ENCODE measurements around the gene TMEM212. TPM values are rescaled to one million over a fixed set of nuclear protein-coding genes. Genes with fewer than 3 reads are reported as not detected.

The TMEM212 gene
- total RNA-seq, 1 donor from 2014 or later, result not detected

GRCh38 chr3:171829841-171830517 is 13.2 kb upstream of the TMEM212 start:
- ATAC-seq (peak; percentile 91), DNase-seq (ENCODE audit: missing footprints) (peak; percentile 92)
- intact Hi-C loops (cut with DNase I), result loop anchor here (5.0 to 10.0 kb wide), 3 partner anchors 183 to 485 kb away; no protein-coding TSS in a partner anchor

GRCh38 chr3:171830518-171830875 is 12.7 kb upstream of the TMEM212 start:
- DNase-seq (ENCODE audit: missing footprints) (no peak), ATAC-seq (no peak)
- intact Hi-C loops (cut with DNase I), result loop anchor here (5.0 to 10.0 kb wide), 3 partner anchors 183 to 484 kb away; no protein-coding TSS in a partner anchor

DNA sequence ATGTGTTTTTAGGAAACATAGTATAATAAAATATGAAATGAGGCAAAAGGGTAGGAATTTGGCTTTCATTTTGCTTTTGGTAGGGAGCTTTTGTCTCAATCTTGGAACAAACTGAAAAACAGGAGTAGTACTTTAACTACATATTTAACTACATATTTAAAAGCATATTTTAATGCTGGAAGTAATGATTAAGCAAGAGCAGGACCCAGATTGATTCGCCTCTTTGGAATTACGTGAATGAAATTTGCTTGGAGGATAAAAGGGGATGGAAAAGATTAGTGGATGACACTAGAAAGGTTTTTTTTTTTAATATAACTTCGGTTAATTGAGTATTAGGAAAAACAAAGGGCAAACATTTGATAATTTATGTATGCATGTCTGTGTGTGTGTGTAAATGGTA is 11.2 kb upstream of the TMEM212 start:
- no peak for ATAC-seq
- no peak for DNase-seq (ENCODE audit: missing footprints)
- intact Hi-C loops (cut with DNase I), result loop anchor here (5.0 to 10.0 kb wide), 3 partner anchors 185 to 483 kb away; no protein-coding TSS in a partner anchor

DNA sequence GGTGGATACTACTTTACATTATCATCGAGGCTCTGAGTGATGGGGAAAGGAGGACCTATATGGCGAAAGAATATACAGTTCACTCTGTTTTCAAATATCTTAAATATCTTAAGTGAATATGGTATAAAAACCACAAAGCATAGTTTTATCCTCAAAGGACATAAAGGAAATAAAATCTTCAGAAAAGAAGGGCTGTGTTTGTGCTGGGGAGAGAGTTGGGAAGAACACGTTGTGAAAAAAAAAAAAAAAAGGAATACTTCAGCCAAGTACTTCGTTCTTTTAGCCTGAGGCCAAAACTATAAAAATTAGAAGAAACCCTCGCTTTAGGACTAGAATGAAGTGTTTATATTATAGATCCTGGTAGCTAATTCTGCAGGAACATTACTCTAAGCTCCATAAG is 10.2 kb upstream of the TMEM212 start:
- ATAC-seq (no peak), DNase-seq (ENCODE audit: missing footprints) (no peak)
- intact Hi-C loops (cut with DNase I), result loop anchor here (5.0 to 10.0 kb wide), 3 partner anchors 186 to 482 kb away; no protein-coding TSS in a partner anchor

DNA sequence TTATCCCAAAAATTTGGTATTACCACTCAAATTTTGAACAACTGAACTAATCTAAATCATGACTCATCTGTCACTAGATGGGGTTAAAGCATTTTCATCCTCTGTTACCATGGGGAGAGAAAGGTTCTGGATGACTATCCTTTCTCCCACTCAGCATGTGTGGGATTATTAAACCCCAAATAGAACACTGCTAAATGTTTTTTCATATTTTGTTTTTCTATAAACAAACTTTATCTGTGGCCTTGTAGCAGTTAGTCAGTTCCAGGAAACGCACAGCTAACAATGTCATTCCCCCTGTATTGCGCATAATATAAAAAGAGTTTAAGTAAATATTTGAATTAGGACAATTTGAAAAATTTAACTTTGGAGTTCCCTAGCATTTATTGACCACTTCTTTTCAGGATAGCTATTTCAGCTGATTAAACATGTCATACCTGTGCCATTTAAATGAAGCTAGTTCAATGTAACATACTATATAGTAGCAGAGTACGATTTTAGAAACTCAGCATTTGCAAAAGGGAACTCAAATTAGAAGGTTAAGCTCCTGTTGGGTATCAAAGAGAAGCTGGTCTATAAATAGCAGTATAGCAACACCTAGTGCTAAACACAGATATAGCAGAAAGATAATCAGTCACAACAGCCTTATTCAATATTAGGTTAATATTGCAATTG is 9.2 kb upstream of the TMEM212 start:
- intact Hi-C loops (cut with DNase I), result loop anchor here (5.0 to 10.0 kb wide), 3 partner anchors 187 to 481 kb away; no protein-coding TSS in a partner anchor
- ATAC-seq, result no peak
- DNase-seq (ENCODE audit: missing footprints), result no peak

GRCh38 chr3:171834461-171834801 is 8.7 kb upstream of the TMEM212 start:
- no peak for ATAC-seq
- intact Hi-C loops (cut with DNase I), result loop anchor here (5.0 to 10.0 kb wide), 3 partner anchors 187 to 480 kb away; no protein-coding TSS in a partner anchor
- no peak for DNase-seq (ENCODE audit: missing footprints)

GRCh38 chr3:171835116-171835515 is 8.0 kb upstream of the TMEM212 start:
- no peak for DNase-seq (ENCODE audit: missing footprints)
- intact Hi-C loops (cut with DNase I), result loop anchor here (5.0 to 10.0 kb wide), 4 partner anchors 202 to 507 kb away; partner anchors contain the start of gene FNDC3B
- ATAC-seq, result no peak

DNA sequence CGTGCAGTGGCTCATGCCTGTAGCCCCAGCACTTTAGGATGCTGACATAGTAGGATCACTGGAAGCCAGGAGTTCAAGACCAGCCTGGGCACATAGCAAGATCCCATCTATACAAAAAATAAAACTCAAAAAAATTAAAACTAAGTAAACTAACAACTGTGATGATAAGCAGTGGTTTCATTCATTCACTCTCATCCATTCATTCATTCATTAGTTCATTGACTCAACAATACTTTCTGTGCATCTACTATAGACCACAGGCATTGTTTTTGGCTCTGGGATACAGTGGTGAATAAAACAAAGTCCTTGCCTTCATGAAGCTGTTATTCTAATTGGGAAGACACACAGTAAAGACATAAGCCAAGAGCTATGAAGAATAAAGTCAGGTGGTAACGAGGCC is 7.5 kb upstream of the TMEM212 start:
- no peak for ATAC-seq
- no peak for DNase-seq (ENCODE audit: missing footprints)
- intact Hi-C loops (cut with DNase I), result loop anchor here (5.0 to 10.0 kb wide), 4 partner anchors 202 to 507 kb away; partner anchors contain the start of gene FNDC3B

GRCh38 chr3:171836855-171837254 is 6.3 kb upstream of the TMEM212 start:
- intact Hi-C loops (cut with DNase I), result loop anchor here (5.0 to 10.0 kb wide), 4 partner anchors 200 to 505 kb away; partner anchors contain the start of gene FNDC3B
- no peak for DNase-seq (ENCODE audit: missing footprints)
- ATAC-seq, result peak; percentile 64

DNA sequence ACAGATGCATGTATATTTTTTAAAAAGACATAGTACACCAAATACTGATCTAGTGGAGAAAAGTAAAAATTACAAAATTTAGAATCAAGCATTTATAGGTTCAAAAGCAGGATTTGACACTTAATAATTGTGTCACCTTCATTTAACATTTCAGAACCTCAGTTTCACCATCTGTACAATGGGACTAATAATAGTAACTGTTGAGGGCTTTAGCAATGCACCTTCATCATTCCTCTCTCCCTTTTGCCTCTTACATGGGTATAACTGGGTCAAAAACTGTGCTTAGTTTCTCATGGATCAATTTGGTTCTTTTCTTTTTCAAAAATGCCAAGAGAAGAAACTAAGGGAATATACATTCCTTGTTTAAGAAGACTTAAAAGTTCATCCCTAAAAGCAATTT is 5.5 kb upstream of the TMEM212 start:
- intact Hi-C loops (cut with DNase I), result loop anchor here (5.0 to 10.0 kb wide), 4 partner anchors 200 to 505 kb away; partner anchors contain the start of gene FNDC3B
- no peak for DNase-seq (ENCODE audit: missing footprints)

DNA sequence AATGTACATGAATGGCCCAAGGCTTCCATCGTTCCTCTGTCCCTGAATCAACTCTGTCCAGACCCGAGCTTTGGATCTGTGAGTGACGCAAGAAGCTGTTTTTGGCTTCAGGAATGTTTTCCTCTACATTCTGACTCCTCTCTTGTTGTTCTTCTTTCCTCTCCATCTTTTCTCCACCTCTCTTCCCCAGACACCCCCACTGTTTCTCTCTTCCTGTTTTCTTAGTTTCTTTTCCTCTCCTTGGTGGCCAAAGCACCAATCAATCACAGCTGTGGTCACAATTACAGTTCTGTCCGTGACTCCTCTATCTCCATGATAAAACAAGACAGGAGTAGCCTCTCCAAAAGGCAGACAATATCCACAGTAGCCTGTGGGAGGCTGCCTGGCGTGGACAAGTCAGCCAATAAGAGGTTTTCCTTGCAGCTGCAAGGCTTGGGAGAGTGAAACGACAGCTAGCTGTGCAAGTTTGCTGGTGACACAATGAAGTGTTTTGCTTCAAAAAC is 4.9 kb upstream of the TMEM212 start:
- peak; percentile 68 for DNase-seq (ENCODE audit: missing footprints)
- intact Hi-C loops (cut with DNase I), result loop anchor here (5.0 to 10.0 kb wide), 4 partner anchors 199 to 504 kb away; partner anchors contain the start of gene FNDC3B
- ATAC-seq, result peak; percentile 87

More for the DNA sequence above, 5.5 kb upstream of the TMEM212 start:
- ATAC-seq, result no peak

DNA sequence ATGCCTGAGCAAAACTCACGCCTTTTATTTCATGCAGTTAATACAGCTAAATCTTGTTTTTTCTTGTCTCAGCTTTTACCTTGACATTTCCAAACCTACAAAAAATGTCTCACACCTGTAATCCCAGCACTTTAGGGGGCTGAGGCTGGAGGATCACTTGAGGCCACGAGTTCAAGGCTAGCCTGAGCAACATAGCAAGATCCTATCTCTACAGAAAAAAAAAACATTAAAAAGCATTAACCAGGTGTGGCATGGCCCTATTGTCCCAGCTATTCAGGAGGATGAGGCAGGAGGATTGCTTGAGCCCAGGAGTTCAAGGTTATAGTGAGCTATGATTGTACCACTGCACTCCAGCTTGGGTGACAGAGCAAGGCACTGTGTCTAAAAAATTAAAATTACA is 3.9 kb upstream of the TMEM212 start:
- intact Hi-C loops (cut with DNase I), result loop anchor here (5.0 to 10.0 kb wide), 4 partner anchors 198 to 503 kb away; partner anchors contain the start of gene FNDC3B
- ATAC-seq (no peak), DNase-seq (ENCODE audit: missing footprints) (no peak)

DNA sequence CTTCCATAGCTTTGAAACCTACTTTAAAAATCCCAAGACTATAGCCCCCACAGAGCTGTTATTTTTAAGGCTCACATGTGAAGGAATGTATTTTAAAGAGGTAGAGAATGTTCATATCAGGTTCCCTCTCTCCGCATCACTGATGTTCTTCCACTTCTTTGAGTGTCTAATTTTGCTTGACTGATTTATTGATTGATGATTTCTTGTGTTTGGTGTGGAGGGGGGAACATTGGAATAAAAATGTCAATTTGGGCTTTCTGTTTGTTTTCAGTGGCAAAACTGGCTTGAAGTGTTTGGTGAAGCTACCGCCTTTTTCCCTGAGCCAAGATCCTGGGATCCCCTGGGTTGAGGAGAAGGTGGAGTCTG is 2.7 kb upstream of the TMEM212 start:
- DNase-seq (ENCODE audit: missing footprints) (no peak), ATAC-seq (no peak)
- intact Hi-C loops (cut with DNase I), result no loop called here

GRCh38 chr3:171840811-171841619 is 2.1 kb upstream of the TMEM212 start:
- ATAC-seq (no peak), DNase-seq (ENCODE audit: missing footprints) (no peak)
- intact Hi-C loops (cut with DNase I), result no loop called here

- DNase-seq (ENCODE audit: missing footprints), result no peak
- no peak for ATAC-seq
- intact Hi-C loops (cut with DNase I), result no loop called here
Measured at GRCh38 chr3:171841620-171842000, 1.5 kb upstream of the TMEM212 start.

DNA sequence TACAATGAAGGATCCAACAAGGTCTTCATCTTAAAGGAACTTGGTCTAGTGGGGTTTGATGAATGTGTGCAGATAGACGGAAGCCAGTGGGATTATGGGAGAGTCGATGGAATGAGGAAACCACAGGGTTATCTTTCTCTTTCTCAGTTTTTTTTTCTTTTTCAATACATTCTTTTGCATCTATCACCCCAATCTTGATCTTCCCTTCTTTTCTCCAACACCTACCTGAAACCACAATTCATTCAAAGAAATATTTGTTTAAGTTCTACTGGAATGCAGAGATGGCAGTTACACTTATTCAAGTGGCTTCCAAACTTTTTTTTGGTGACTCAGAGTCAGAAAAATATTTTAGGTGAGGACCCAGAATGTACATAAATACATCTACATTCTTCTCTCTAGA is 1.7 kb downstream of the TMEM212 start:
- intact Hi-C loops (cut with DNase I), result no loop called here
- ATAC-seq (no peak), DNase-seq (ENCODE audit: missing footprints) (no peak)

DNA sequence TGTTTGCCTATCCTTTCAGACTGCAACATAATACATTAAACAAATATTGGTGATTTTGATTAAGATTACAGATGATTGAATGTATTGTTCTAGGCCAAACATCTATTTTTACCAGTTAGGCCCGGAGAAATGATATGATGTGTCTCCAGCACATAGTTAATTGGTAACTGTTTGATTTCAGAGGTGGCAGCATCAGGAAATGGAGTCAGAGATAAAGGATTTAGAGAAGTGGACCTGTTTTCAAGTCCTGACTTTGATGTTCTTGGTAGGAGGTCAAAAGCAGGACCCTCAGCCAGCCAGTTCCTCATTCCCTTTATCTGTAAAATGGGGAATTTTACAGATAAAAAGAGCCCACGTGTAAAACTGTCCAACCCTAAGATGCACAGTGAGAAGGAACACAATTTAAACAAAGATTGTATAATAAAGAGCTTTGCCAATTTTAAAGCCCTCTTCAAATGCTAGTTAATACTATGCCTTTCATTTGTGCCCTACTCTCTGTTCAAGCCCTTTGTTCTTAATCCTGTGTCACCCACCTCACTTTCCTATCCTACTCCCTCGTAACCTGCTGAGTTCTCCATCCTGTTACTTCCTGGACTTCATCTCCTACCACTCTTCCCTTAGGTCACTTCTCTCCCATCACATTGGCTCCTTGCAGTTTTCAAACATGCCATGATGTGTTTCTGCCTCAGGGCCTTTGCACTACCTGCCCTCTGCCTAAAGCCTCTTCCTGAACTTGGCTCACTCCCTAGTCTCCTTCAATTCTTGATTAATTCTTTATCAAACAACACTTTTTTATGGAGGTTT is 2.5 kb downstream of the TMEM212 start:
- intact Hi-C loops (cut with DNase I), result no loop called here
- ATAC-seq, result no peak
- no peak for DNase-seq (ENCODE audit: missing footprints)

GRCh38 chr3:171846597-171846996 is 3.4 kb downstream of the TMEM212 start:
- ATAC-seq, result no peak
- intact Hi-C loops (cut with DNase I), result no loop called here
- DNase-seq (ENCODE audit: missing footprints), result no peak

All from Right ventricle myocardium inferior (tissue), 1 donor.